Mesenchymal stem cell (in vitro differentiated cells and primary cell): Measurements from ENCODE around the gene AP1B1.

Source experiments
- DNase-seq: peaks from one replicate; pipeline ENCODE4 v3.0.0-alpha.2; 2013
- H2AFZ ChIP-seq: one replicate; pipeline ENCODE4 v1.6.1; 2013; ENCODE audit warnings: low read depth, mild to moderate bottlenecking, control low read depth, inconsistent platforms, low read length, moderate library complexity
- H2AK5ac ChIP-seq: 2 replicates; pipeline ENCODE4 v1.6.1; 2013; ENCODE audit warnings: low read length, moderate library complexity, mild to moderate bottlenecking, inconsistent platforms; ENCODE audit not compliant: severe bottlenecking
- H2BK120ac ChIP-seq: one replicate; pipeline ENCODE4 v1.6.1; 2013; ENCODE audit warnings: low read depth, mild to moderate bottlenecking, inconsistent platforms, low read length, moderate library complexity
- H2BK12ac ChIP-seq, 2 experiments: one replicate each; pipeline ENCODE4 v1.6.1; 2013; ENCODE audit warnings: inconsistent platforms in 2 of 2, low read length in 2 of 2, mild to moderate bottlenecking in 2 of 2, moderate library complexity in 2 of 2, control low read depth in 1 of 2
- H2BK15ac ChIP-seq: one replicate; pipeline ENCODE4 v1.6.1; 2013; ENCODE audit warnings: mild to moderate bottlenecking, low read depth, inconsistent platforms; ENCODE audit not compliant: poor library complexity, severe bottlenecking
- H2BK5ac ChIP-seq: 2 replicates; pipeline ENCODE4 v1.6.1; 2013; ENCODE audit warnings: low read depth, mild to moderate bottlenecking, low read length, control low read depth, inconsistent platforms; ENCODE audit not compliant: poor library complexity, severe bottlenecking
- H3K14ac ChIP-seq, 2 experiments: one replicate each; pipeline ENCODE4 v1.6.1; 2013; ENCODE audit warnings: inconsistent platforms in 2 of 2, low read length in 2 of 2, control low read depth in 1 of 2, mild to moderate bottlenecking in 1 of 2, moderate library complexity in 1 of 2
- H3K18ac ChIP-seq, 2 experiments: one replicate each; pipeline ENCODE4 v1.6.1; 2013; ENCODE audit warnings: inconsistent platforms in 2 of 2, low read length in 2 of 2, control low read depth in 1 of 2, low read depth in 1 of 2, mild to moderate bottlenecking in 1 of 2
- H3K23ac ChIP-seq, 2 experiments: one replicate each; pipeline ENCODE4 v1.6.1; 2013; ENCODE audit warnings: inconsistent platforms in 2 of 2, low read length in 2 of 2, mild to moderate bottlenecking in 2 of 2, moderate library complexity in 2 of 2, control low read depth in 1 of 2
- H3K27ac ChIP-seq: 2 replicates; pipeline ENCODE4 v1.5.1; 2013; ENCODE audit warnings: mild to moderate bottlenecking, moderate library complexity, low read length, control low read depth, inconsistent platforms; ENCODE audit not compliant: poor library complexity, severe bottlenecking
- H3K27me3 ChIP-seq, 2 experiments: 2 replicates each; pipeline versions ENCODE4 v1.6.1 to v1.7.0; 2013; ENCODE audit warnings: low read length in 2 of 2, mild to moderate bottlenecking in 2 of 2, moderate library complexity in 2 of 2, control low read depth in 1 of 2, inconsistent platforms in 1 of 2; ENCODE audit not compliant: control insufficient read depth in 1 of 2, insufficient read depth in 1 of 2
- H3K36me3 ChIP-seq, 2 experiments: 2 replicates each; pipeline versions ENCODE4 v1.6.1 to v1.7.0; 2013; ENCODE audit warnings: low read length in 2 of 2, control low read depth in 1 of 2, inconsistent platforms in 1 of 2, low read depth in 1 of 2, mild to moderate bottlenecking in 1 of 2; ENCODE audit not compliant: insufficient read depth in 2 of 2, control insufficient read depth in 1 of 2
- H3K4ac ChIP-seq, 2 experiments: one replicate each; pipeline ENCODE4 v1.6.1; 2013; ENCODE audit warnings: inconsistent platforms in 2 of 2, low read length in 2 of 2, mild to moderate bottlenecking in 2 of 2, moderate library complexity in 2 of 2, control low read depth in 1 of 2, low read depth in 1 of 2
- H3K4me1 ChIP-seq: 2 replicates; pipeline ENCODE4 v1.6.1; 2013; ENCODE audit warnings: low read depth, low read length, control low read depth; ENCODE audit not compliant: control insufficient read depth, insufficient read depth
- H3K4me2 ChIP-seq: 2 replicates; pipeline ENCODE4 v1.6.1; 2013; ENCODE audit warnings: low read length, mild to moderate bottlenecking, inconsistent platforms; ENCODE audit not compliant: poor library complexity, severe bottlenecking
- H3K4me3 ChIP-seq, 2 experiments: 2 replicates each; pipeline versions ENCODE4 v1.5.1 to v1.7.0; 2013; ENCODE audit warnings: low read length in 2 of 2, mild to moderate bottlenecking in 2 of 2, control low read depth in 1 of 2, low read depth in 1 of 2; ENCODE audit not compliant: insufficient read depth in 1 of 2
- H3K79me1 ChIP-seq: replicated peaks from 2 replicates; pipeline ENCODE4 v1.6.1; 2013; ENCODE audit warnings: mild to moderate bottlenecking, control low read depth, low read length, inconsistent platforms; ENCODE audit not compliant: poor library complexity, severe bottlenecking
- H3K9ac ChIP-seq: 2 replicates; pipeline ENCODE4 v1.7.0; 2013; ENCODE audit warnings: mild to moderate bottlenecking, low read length, moderate library complexity
- H3K9me3 ChIP-seq: 2 replicates; pipeline ENCODE4 v1.7.0; 2013; ENCODE audit warnings: mild to moderate bottlenecking, low read length; ENCODE audit not compliant: control insufficient read depth
- H4K8ac ChIP-seq: one replicate; pipeline ENCODE4 v1.6.1; 2013; ENCODE audit warnings: inconsistent platforms, mild to moderate bottlenecking, low read length, moderate library complexity
- H4K91ac ChIP-seq: one replicate; pipeline ENCODE4 v1.6.1; 2013; ENCODE audit warnings: mild to moderate bottlenecking, low read length, inconsistent platforms
- WGBS: methylation state at CpG from one replicate; pipeline ENCODE4 v1.1.7; 2013; ENCODE audit warnings: mixed read lengths; 5-methylcytosine and 5-hydroxymethylcytosine counted together

Gene AP1B1

GRCh38 chr22:29312218-29313125, 75.9 kb downstream of the AP1B1 start:
- Histone ChIP-seq H2BK5ac (no peak overlapping the region), H3K9ac (no peak overlapping the region), H4K91ac (no peak overlapping the region), H3K4me3 (no peak overlapping the region), H3K36me3 (peaks cover 4 to 43% of the 10 kb centered on the region in 2 experiments), H3K18ac (no peak overlapping the region), H3K4me1 (peaks cover 58% of the 10 kb centered on the region), H3K4ac (no peak overlapping the region), H2BK12ac (peak overlapping the region in 1 of 2 experiments; percentile 11), H3K14ac (no peak overlapping the region), H3K27ac (no peak overlapping the region), H3K79me1 (peaks cover 23% of the 10 kb centered on the region), H3K4me2 (no peak overlapping the region), H3K27me3 (peaks cover 31 to 45% of the 10 kb centered on the region in 2 experiments), H4K8ac (no peak overlapping the region), H3K9me3 (no peaks in the 10 kb centered on the region), H2AK5ac (no peak overlapping the region), H3K23ac (no peak overlapping the region), H2BK120ac (no peak overlapping the region), H2BK15ac (no peak overlapping the region), H2AFZ (no peak overlapping the region)
- no peak for DNase-seq
- 97% methylated on average over 25 of the region's 25 CpGs for WGBS

GRCh38 chr22:29311464-29312217, 76.7 kb downstream of the AP1B1 start:
- peaks cover 4 to 43% of the 10 kb centered on the region in 2 experiments for H3K36me3 ChIP-seq
- H3K79me1 ChIP-seq, result peaks cover 23% of the 10 kb centered on the region
- H3K14ac ChIP-seq, result no peak overlapping the region
- H3K4ac ChIP-seq, result no peak overlapping the region
- no peak overlapping the region for H3K4me2 ChIP-seq
- no peak overlapping the region for H2BK12ac ChIP-seq
- WGBS, result 87% methylated on average over 50 of the region's 50 CpGs
- no peak overlapping the region for H3K27ac ChIP-seq
- DNase-seq, result no peak
- no peak overlapping the region for H3K23ac ChIP-seq
- H2AFZ ChIP-seq, result no peak overlapping the region
- H2BK5ac ChIP-seq, result no peak overlapping the region
- peaks cover 25 to 37% of the 10 kb centered on the region in 2 experiments for H3K27me3 ChIP-seq
- peak overlapping the region; percentile 89 for H3K9ac ChIP-seq
- H4K8ac ChIP-seq, result no peak overlapping the region
- peaks cover 61% of the 10 kb centered on the region for H3K4me1 ChIP-seq
- H2BK15ac ChIP-seq, result peak overlapping the region; percentile 33
- H4K91ac ChIP-seq, result no peak overlapping the region
- H3K18ac ChIP-seq, result peak overlapping the region in 1 of 2 experiments; percentile 69
- no peaks in the 10 kb centered on the region for H3K9me3 ChIP-seq
- H3K4me3 ChIP-seq, result peak overlapping the region in 1 of 2 experiments; percentile 61
- H2BK120ac ChIP-seq, result no peak overlapping the region
- no peak overlapping the region for H2AK5ac ChIP-seq

GRCh38 chr22:29310863-29311339, 77.5 kb downstream of the AP1B1 start:
- no peak overlapping the region for H4K91ac ChIP-seq
- peak overlapping the region in 1 of 2 experiments; percentile 61 for H3K4me3 ChIP-seq
- no peak overlapping the region for H4K8ac ChIP-seq
- H3K27ac ChIP-seq, result no peak overlapping the region
- peak overlapping the region in 1 of 2 experiments; percentile 69 for H3K18ac ChIP-seq
- no peak overlapping the region for H2BK5ac ChIP-seq
- no peaks in the 10 kb centered on the region for H3K9me3 ChIP-seq
- no peak overlapping the region for H2AK5ac ChIP-seq
- peak; percentile 98 for DNase-seq
- no peak overlapping the region for H3K23ac ChIP-seq
- H3K36me3 ChIP-seq, result peaks cover 4 to 43% of the 10 kb centered on the region in 2 experiments
- H3K79me1 ChIP-seq, result peaks cover 23% of the 10 kb centered on the region
- no peak overlapping the region for H3K14ac ChIP-seq
- WGBS, result 26% methylated on average over 18 of the region's 18 CpGs
- peaks cover 62% of the 10 kb centered on the region for H3K4me1 ChIP-seq
- H2BK120ac ChIP-seq, result no peak overlapping the region
- peak overlapping the region in 1 of 2 experiments; percentile 2 for H2BK12ac ChIP-seq
- peak overlapping the region; percentile 34 for H3K4me2 ChIP-seq
- no peak overlapping the region for H2AFZ ChIP-seq
- H3K4ac ChIP-seq, result no peak overlapping the region
- no peak overlapping the region for H2BK15ac ChIP-seq
- H3K9ac ChIP-seq, result peak overlapping the region; percentile 89
- H3K27me3 ChIP-seq, result peaks cover 17 to 30% of the 10 kb centered on the region in 2 experiments
